ENCODE results near the gene ZNF583. TPM values are rescaled to one million over a fixed set of nuclear protein-coding genes. Genes with fewer than 3 reads are reported as not detected.

Gene ZNF583
- total and polyA plus RNA-seq, 2 of the 13 experiments (the other 11 are each of a cell fraction or from before 2014, with no cell fraction given), result 0.65 to 5.3 TPM

- no peak overlapping the region for H3K27ac ChIP-seq (ENCODE audit: extremely low read length, insufficient read depth, low read length)
- H3K79me2 ChIP-seq (ENCODE audit: insufficient read depth, low read length), result no peaks in the 10 kb centered on the region
- no peaks in the 10 kb centered on the region for H3K4me1 ChIP-seq (ENCODE audit: insufficient read depth, low read length)
- no TSS peak for BruUV-seq (replicated peaks)
- H3K4me3 ChIP-seq (replicated peaks in 1 of 3; ENCODE audit: insufficient read depth in 1 of 3, low read depth in 2 of 3, low read length in 3 of 3), result no peak overlapping the region
- no peak for DNase-seq (ENCODE audit: low spot score)
- no peaks in the 10 kb centered on the region; a peak in 1 of 5 replicates for H3K36me3 ChIP-seq (replicated peaks in 1 of 2; ENCODE audit: control insufficient read depth in 1 of 2, insufficient read depth in 2 of 2, low read length in 2 of 2)
- no peak overlapping the region for H3K4me2 ChIP-seq (ENCODE audit: low read depth, low read length)
- intact Hi-C loops (cut with micrococcal nuclease; ENCODE audit: unreplicated experiment), result no loop called here
- no peak overlapping the region for H2AFZ ChIP-seq (ENCODE audit: low read length)
- ChIA-PET CTCF (ENCODE audit: low intra/inter-chr PET ratio, low total read pairs) (no interaction called here), POLR2A (no interaction called here)
- TF ChIP-seq NR3C1 (CRISPR knock-in tag; IDR thresholded peaks at IDR 0.05) (no peak), ZNF432 (CRISPR knock-in tag; IDR thresholded peaks at IDR 0.05; ENCODE audit: borderline replicate concordance) (no peak), NR0B2 (CRISPR knock-in tag; IDR thresholded peaks at IDR 0.05) (no peak), ZNF207 (IDR thresholded peaks at IDR 0.05; ENCODE audit: borderline replicate concordance) (no peak)
- 48% methylated on average over 8 of the region's 8 CpGs for WGBS (ENCODE audit: low lambda C conversion rate)
- FAIRE-seq, result no peak
- ATAC-seq, result no peak
- in situ Hi-C loops (cut with HindIII; ENCODE audit: extremely low pct_ligation_motif_present, low pct_unique_long_range_greater_than_20kb), result no loop called here
- no peak overlapping the region for H3K9ac ChIP-seq (ENCODE audit: insufficient read depth, low read depth, low read length)
- H4K20me1 ChIP-seq (ENCODE audit: insufficient read depth, low read length), result no peaks in the 10 kb centered on the region
- peaks cover 70% of the 10 kb centered on the region for H3K9me3 ChIP-seq (ENCODE audit: low read length)
- no peaks in the 10 kb centered on the region for H3K27me3 ChIP-seq (ENCODE audit: control insufficient read depth in 1 of 2, insufficient read depth in 2 of 2, low read length in 2 of 2)
Measured at GRCh38 chr19:56383826-56384605, 20.1 kb upstream of the ZNF583 start.

GRCh38 chr19:56393119-56394012 is 10.8 kb upstream of the ZNF583 start, which contains the start of gene ZNF582:
ZNF582 (minus strand) TSS chr19:56393534; CDS start chr19:56391752, 1,782 bp downstream.
- FAIRE-seq (no peak), DNase-seq (ENCODE audit: low spot score) (peak; percentile 80), ATAC-seq (peak; percentile 94)
- Histone ChIP-seq H3K27ac (ENCODE audit: extremely low read length, insufficient read depth, low read length) (peak within 1 kb of the TSS; percentile 79), H2AFZ (ENCODE audit: low read length) (peak within 1 kb of the TSS; percentile 30), H3K36me3 (replicated peaks in 1 of 2; ENCODE audit: control insufficient read depth in 1 of 2, insufficient read depth in 2 of 2, low read length in 2 of 2) (peaks cover 0 to 2% of the 10 kb centered on the region in 2 experiments; a peak in 1 of 5 replicates), H3K4me3 (replicated peaks in 1 of 3; ENCODE audit: insufficient read depth in 1 of 3, low read depth in 2 of 3, low read length in 3 of 3) (peak within 1 kb of the TSS; percentile 55 to 77 (median 59)), H3K4me2 (ENCODE audit: low read depth, low read length) (peak within 1 kb of the TSS; percentile 52), H3K9me3 (ENCODE audit: low read length) (peaks cover 56% of the 10 kb centered on the region), H3K27me3 (ENCODE audit: control insufficient read depth in 1 of 2, insufficient read depth in 2 of 2, low read length in 2 of 2) (no peaks in the 10 kb centered on the region), H3K4me1 (ENCODE audit: insufficient read depth, low read length) (0 out of 2 replicates have a peak, but pooled peaks cover 4% of the 10 kb centered on the region), H3K79me2 (ENCODE audit: insufficient read depth, low read length) (no peaks in the 10 kb centered on the region), H3K9ac (ENCODE audit: insufficient read depth, low read depth, low read length) (peak within 1 kb of the TSS; percentile 78), H4K20me1 (ENCODE audit: insufficient read depth, low read length) (no peaks in the 10 kb centered on the region)
- TSS peak; percentile 59 for BruUV-seq (replicated peaks)
- in situ Hi-C loops (cut with HindIII; ENCODE audit: extremely low pct_ligation_motif_present, low pct_unique_long_range_greater_than_20kb), result no loop called here
- intact Hi-C loops (cut with micrococcal nuclease; ENCODE audit: unreplicated experiment), result no loop called here
- ChIA-PET POLR2A (interaction anchor here (2.2 kb wide), 1 partner anchor 10 kb away, joined by 6 read pairs; the partner anchor contains the start of gene ZNF583), CTCF (ENCODE audit: low intra/inter-chr PET ratio, low total read pairs) (no interaction called here)
- WGBS (ENCODE audit: low lambda C conversion rate), result 56% methylated on average over 58 of the region's 73 CpGs
- TF ChIP-seq JARID2 (CRISPR knock-in tag; IDR thresholded peaks at IDR 0.05; ENCODE audit: insufficient replicate concordance) (no peak), ZNF350 (CRISPR knock-in tag; IDR thresholded peaks at IDR 0.05; ENCODE audit: borderline replicate concordance, low read depth) (peak; percentile 41; the same call in 1 of the 2 replicates), ZNF83 (CRISPR knock-in tag; IDR thresholded peaks at IDR 0.05; ENCODE audit: borderline replicate concordance) (no peak), IKZF1 (IDR thresholded peaks at IDR 0.05) (no peak), CREB3 (CRISPR knock-in tag; IDR thresholded peaks at IDR 0.05) (no peak), ZMYM2 (CRISPR knock-in tag; IDR thresholded peaks at IDR 0.05) (peak; percentile 80), ZNF260 (CRISPR knock-in tag; IDR thresholded peaks at IDR 0.05; ENCODE audit: borderline replicate concordance, low read depth) (no peak), GPBP1L1 (CRISPR knock-in tag; IDR thresholded peaks at IDR 0.05) (no peak), ZNF558 (CRISPR knock-in tag; IDR thresholded peaks at IDR 0.05; ENCODE audit: borderline replicate concordance) (no peak)

All from HepG2 (cell line).